Measurements from ENCODE around the gene SGF29. TPM values are rescaled to one million over a fixed set of nuclear protein-coding genes. Genes with fewer than 3 reads are reported as not detected.
A peak's percentile ranks its signal among the peaks of the same experiment; 100 is the strongest.
"Not testable (repeated sequence)": the region's sequence is repeated elsewhere in the genome, so short reads cannot be mapped to it uniquely, and the experiment has no call there.

The SGF29 gene
- total RNA-seq, 1 donor from 2014 or later, result 11.8 TPM

- no peak for DNase-seq (ENCODE audit: low read depth)
These were observed 9.5 kb downstream of the SGF29 start for GRCh38 chr16:28563218-28563617.

GRCh38 chr16:28566233-28566925, 12.7 kb downstream of the SGF29 start:
- DNase-seq (ENCODE audit: low read depth), result not testable (repeated sequence)

GRCh38 chr16:28567292-28567691, 13.6 kb downstream of the SGF29 start:
- no peak for DNase-seq (ENCODE audit: low read depth)

GRCh38 chr16:28569021-28569420, 15.3 kb downstream of the SGF29 start:
- peak; percentile 13 for DNase-seq (ENCODE audit: low read depth)

GRCh38 chr16:28569968-28570752, 16.4 kb downstream of the SGF29 start:
- DNase-seq (ENCODE audit: low read depth), result no peak

GRCh38 chr16:28572696-28573510, 19.2 kb downstream of the SGF29 start:
- no peak for DNase-seq (ENCODE audit: low read depth)

- DNase-seq (ENCODE audit: low read depth), result no peak
These were observed 20.3 kb downstream of the SGF29 start for GRCh38 chr16:28573738-28574718.

- DNase-seq (ENCODE audit: low read depth), result no peak
These were observed 21.2 kb downstream of the SGF29 start for GRCh38 chr16:28574925-28575324.

GRCh38 chr16:28575446-28576109, 21.9 kb downstream of the SGF29 start:
- no peak for DNase-seq (ENCODE audit: low read depth)

- DNase-seq (ENCODE audit: low read depth), result no peak
These were observed 27.1 kb downstream of the SGF29 start for GRCh38 chr16:28580726-28581315.

- DNase-seq (ENCODE audit: low read depth), result peak; percentile 64
These were observed 32.0 kb downstream of the SGF29 start for GRCh38 chr16:28585674-28586073.

- DNase-seq (ENCODE audit: low read depth), result peak; percentile 28
These were observed 32.7 kb downstream of the SGF29 start for GRCh38 chr16:28586466-28586865.

GRCh38 chr16:28587386-28587785, 33.7 kb downstream of the SGF29 start:
- DNase-seq (ENCODE audit: low read depth), result no peak

GRCh38 chr16:28589069-28589468, 35.3 kb downstream of the SGF29 start:
- DNase-seq (ENCODE audit: low read depth), result no peak

GRCh38 chr16:28589930-28590329, 36.2 kb downstream of the SGF29 start:
- no peak for DNase-seq (ENCODE audit: low read depth)

GRCh38 chr16:28590384-28591340, 36.9 kb downstream of the SGF29 start:
- no peak for DNase-seq (ENCODE audit: low read depth)

- no peak for DNase-seq (ENCODE audit: low read depth)
These were observed 37.6 kb downstream of the SGF29 start for GRCh38 chr16:28591355-28591754.

- DNase-seq (ENCODE audit: low read depth), result no peak
These were observed 38.8 kb downstream of the SGF29 start for GRCh38 chr16:28592511-28592910.

GRCh38 chr16:28592979-28593553, 39.3 kb downstream of the SGF29 start:
- no peak for DNase-seq (ENCODE audit: low read depth)
